AG09319 (cell line): ENCODE data around the gene FNDC11.

Experiments
- DNase-seq: peaks from one replicate; pipeline ENCODE4 v3.0.0-alpha.2; 2010; ENCODE audit warnings: low read depth; ENCODE audit errors: extremely low read depth
- CTCF ChIP-seq: IDR thresholded peaks from 2 replicates; pipeline ENCODE4 v1.5.1; 2011; ENCODE audit warnings: low read depth, mild to moderate bottlenecking, inconsistent platforms, low read length, moderate library complexity

The FNDC11 gene

GRCh38 chr20:63572788-63573646 is 19.1 kb downstream of the FNDC11 start:
- no peak for DNase-seq
- peak; percentile 7 for TF ChIP-seq CTCF

- no peak for DNase-seq
- no peak for TF ChIP-seq CTCF
These were observed 19.7 kb downstream of the FNDC11 start for GRCh38 chr20:63573647-63574131.

- TF ChIP-seq CTCF: no peak
- no peak for DNase-seq
These were observed 20.3 kb downstream of the FNDC11 start, which contains the start of gene HELZ2 for GRCh38 chr20:63574156-63574828. Gene HELZ2, minus strand, starts transcription at chr20:63574239. Its CDS starts 1,854 bp downstream, at chr20:63572385.

GRCh38 chr20:63574829-63575743 is 21.1 kb downstream of the FNDC11 start:
- TF ChIP-seq CTCF: no peak
- DNase-seq: no peak

- DNase-seq: no peak
- TF ChIP-seq CTCF: no peak
These were observed 22.4 kb downstream of the FNDC11 start for GRCh38 chr20:63576311-63576710.

GRCh38 chr20:63577317-63577894 is 23.4 kb downstream of the FNDC11 start:
- DNase-seq: no peak
- no peak for TF ChIP-seq CTCF
